ENCODE measurements around the gene APOBEC3F.
"Not testable (repeated sequence)": the region's sequence is repeated elsewhere in the genome, so short reads cannot be mapped to it uniquely, and the experiment has no call there.

Gene APOBEC3F

GRCh38 chr22:39028281-39028680, 12.4 kb upstream of the APOBEC3F start:
- Histone ChIP-seq H3K9me3 (ENCODE audit: control insufficient read depth, low read length) (no peaks in the 10 kb centered on the region), H3K4me1 (ENCODE audit: control insufficient read depth, insufficient read depth, low read length, poor library complexity, severe bottlenecking) (no peaks in the 10 kb centered on the region), H3K36me3 (ENCODE audit: control insufficient read depth, insufficient read depth, low read length) (no peaks in the 10 kb centered on the region), H3K27ac (ENCODE audit: low read depth, low read length, severe bottlenecking) (no peak overlapping the region), H3K4me3 (ENCODE audit: extremely low read depth, insufficient read depth, low read length, poor library complexity, severe bottlenecking) (no peak overlapping the region)
- 93 to 94% methylated on average over 8 to 9 of the region's 11 CpGs for WGBS, 2 experiments (ENCODE audit: insufficient coverage in 2 of 2)

- WGBS, 2 experiments (ENCODE audit: insufficient coverage in 2 of 2) = 92 to 94% methylated on average over 10 to 11 of the region's 13 CpGs
These were observed 11.4 kb upstream of the APOBEC3F start for GRCh38 chr22:39029227-39029626.

GRCh38 chr22:39030705-39031104, 10.0 kb upstream of the APOBEC3F start:
- H3K36me3 ChIP-seq (ENCODE audit: control insufficient read depth, insufficient read depth, low read length) = no peaks in the 10 kb centered on the region

More at GRCh38 chr22:39029227-39029626, 11.4 kb upstream of the APOBEC3F start:
- Histone ChIP-seq H3K9me3 (ENCODE audit: control insufficient read depth, low read length) (no peaks in the 10 kb centered on the region), H3K4me1 (ENCODE audit: control insufficient read depth, insufficient read depth, low read length, poor library complexity, severe bottlenecking) (no peaks in the 10 kb centered on the region), H3K27ac (ENCODE audit: low read depth, low read length, severe bottlenecking) (no peak overlapping the region), H3K4me3 (ENCODE audit: extremely low read depth, insufficient read depth, low read length, poor library complexity, severe bottlenecking) (no peak overlapping the region), H3K36me3 (ENCODE audit: control insufficient read depth, insufficient read depth, low read length) (no peaks in the 10 kb centered on the region)

GRCh38 chr22:39031434-39032295, 9.0 kb upstream of the APOBEC3F start:
- H3K36me3 ChIP-seq (ENCODE audit: control insufficient read depth, insufficient read depth, low read length); H3K27ac ChIP-seq (ENCODE audit: low read depth, low read length, severe bottlenecking); H3K4me3 ChIP-seq (ENCODE audit: extremely low read depth, insufficient read depth, low read length, poor library complexity, severe bottlenecking); H3K4me1 ChIP-seq (ENCODE audit: control insufficient read depth, insufficient read depth, low read length, poor library complexity, severe bottlenecking); H3K9me3 ChIP-seq (ENCODE audit: control insufficient read depth, low read length): not testable (repeated sequence)
- WGBS, 2 experiments (ENCODE audit: insufficient coverage in 2 of 2) = 52 to 61% methylated on average over 7 to 10 of the region's 18 CpGs

More at GRCh38 chr22:39030705-39031104, 10.0 kb upstream of the APOBEC3F start:
- Histone ChIP-seq H3K9me3 (ENCODE audit: control insufficient read depth, low read length) (no peaks in the 10 kb centered on the region), H3K4me1 (ENCODE audit: control insufficient read depth, insufficient read depth, low read length, poor library complexity, severe bottlenecking) (no peaks in the 10 kb centered on the region), H3K27ac (ENCODE audit: low read depth, low read length, severe bottlenecking) (no peak overlapping the region), H3K4me3 (ENCODE audit: extremely low read depth, insufficient read depth, low read length, poor library complexity, severe bottlenecking) (no peak overlapping the region)
- WGBS, 2 experiments (ENCODE audit: insufficient coverage in 2 of 2) = 89 to 94% methylated on average over 13 to 14 of the region's 14 CpGs

- 18 to 38% methylated on average over 1 of the region's 2 CpGs for WGBS, 2 experiments (ENCODE audit: insufficient coverage in 2 of 2)
- not testable (repeated sequence) for H3K9me3 ChIP-seq (ENCODE audit: control insufficient read depth, low read length); H3K27ac ChIP-seq (ENCODE audit: low read depth, low read length, severe bottlenecking); H3K4me1 ChIP-seq (ENCODE audit: control insufficient read depth, insufficient read depth, low read length, poor library complexity, severe bottlenecking); H3K36me3 ChIP-seq (ENCODE audit: control insufficient read depth, insufficient read depth, low read length); H3K4me3 ChIP-seq (ENCODE audit: extremely low read depth, insufficient read depth, low read length, poor library complexity, severe bottlenecking)
These were observed 3.6 kb upstream of the APOBEC3F start for GRCh38 chr22:39037071-39037470.

GRCh38 chr22:39039306-39040126, 1.1 kb upstream of the APOBEC3F start:
- Histone ChIP-seq H3K9me3 (ENCODE audit: control insufficient read depth, low read length) (no peaks in the 10 kb centered on the region), H3K4me3 (ENCODE audit: extremely low read depth, insufficient read depth, low read length, poor library complexity, severe bottlenecking) (peak overlapping the region; percentile 16), H3K36me3 (ENCODE audit: control insufficient read depth, insufficient read depth, low read length) (no peaks in the 10 kb centered on the region), H3K4me1 (ENCODE audit: control insufficient read depth, insufficient read depth, low read length, poor library complexity, severe bottlenecking) (peaks cover 3% of the 10 kb centered on the region), H3K27ac (ENCODE audit: low read depth, low read length, severe bottlenecking) (peak overlapping the region; percentile 10)
- WGBS, 2 experiments (ENCODE audit: insufficient coverage in 2 of 2) = 86 to 88% methylated on average over 14 to 15 of the region's 19 CpGs

GRCh38 chr22:39040155-39040537, 518 bp upstream of the APOBEC3F start:
- 27 to 76% methylated on average over 2 to 3 of the region's 14 CpGs for WGBS, 2 experiments (ENCODE audit: insufficient coverage in 2 of 2)
- H3K27ac ChIP-seq (ENCODE audit: low read depth, low read length, severe bottlenecking) = peak overlapping the region; percentile 10
- not testable (repeated sequence) for H3K36me3 ChIP-seq (ENCODE audit: control insufficient read depth, insufficient read depth, low read length); H3K4me1 ChIP-seq (ENCODE audit: control insufficient read depth, insufficient read depth, low read length, poor library complexity, severe bottlenecking); H3K9me3 ChIP-seq (ENCODE audit: control insufficient read depth, low read length)
- peak overlapping the region; percentile 16 for H3K4me3 ChIP-seq (ENCODE audit: extremely low read depth, insufficient read depth, low read length, poor library complexity, severe bottlenecking)

- Histone ChIP-seq H3K36me3 (ENCODE audit: control insufficient read depth, insufficient read depth, low read length) (no peaks in the 10 kb centered on the region), H3K9me3 (ENCODE audit: control insufficient read depth, low read length) (no peaks in the 10 kb centered on the region), H3K4me1 (ENCODE audit: control insufficient read depth, insufficient read depth, low read length, poor library complexity, severe bottlenecking) (peaks cover 3% of the 10 kb centered on the region), H3K27ac (ENCODE audit: low read depth, low read length, severe bottlenecking) (no peak overlapping the region), H3K4me3 (ENCODE audit: extremely low read depth, insufficient read depth, low read length, poor library complexity, severe bottlenecking) (no peak overlapping the region)
- WGBS, 2 experiments (ENCODE audit: insufficient coverage in 2 of 2) = 93 to 100% methylated on average over 3 to 5 of the region's 7 CpGs
These were observed 1.2 kb downstream of the APOBEC3F start for GRCh38 chr22:39041908-39042307.

GRCh38 chr22:39043063-39043462, 2.4 kb downstream of the APOBEC3F start:
- not testable (repeated sequence) for H3K9me3 ChIP-seq (ENCODE audit: control insufficient read depth, low read length); H3K27ac ChIP-seq (ENCODE audit: low read depth, low read length, severe bottlenecking); H3K36me3 ChIP-seq (ENCODE audit: control insufficient read depth, insufficient read depth, low read length); H3K4me1 ChIP-seq (ENCODE audit: control insufficient read depth, insufficient read depth, low read length, poor library complexity, severe bottlenecking); H3K4me3 ChIP-seq (ENCODE audit: extremely low read depth, insufficient read depth, low read length, poor library complexity, severe bottlenecking)
- WGBS, 2 experiments (ENCODE audit: insufficient coverage in 2 of 2) = 100% methylated on average over 3 to 5 of the region's 18 CpGs

GRCh38 chr22:39045136-39045535, 4.5 kb downstream of the APOBEC3F start:
- 86 to 88% methylated on average over 8 to 14 of the region's 14 CpGs for WGBS, 2 experiments (ENCODE audit: insufficient coverage in 2 of 2)
- not testable (repeated sequence) for H3K4me1 ChIP-seq (ENCODE audit: control insufficient read depth, insufficient read depth, low read length, poor library complexity, severe bottlenecking); H3K27ac ChIP-seq (ENCODE audit: low read depth, low read length, severe bottlenecking); H3K4me3 ChIP-seq (ENCODE audit: extremely low read depth, insufficient read depth, low read length, poor library complexity, severe bottlenecking); H3K36me3 ChIP-seq (ENCODE audit: control insufficient read depth, insufficient read depth, low read length); H3K9me3 ChIP-seq (ENCODE audit: control insufficient read depth, low read length)

- H3K9me3 ChIP-seq (ENCODE audit: control insufficient read depth, low read length); H3K4me3 ChIP-seq (ENCODE audit: extremely low read depth, insufficient read depth, low read length, poor library complexity, severe bottlenecking); H3K27ac ChIP-seq (ENCODE audit: low read depth, low read length, severe bottlenecking); H3K36me3 ChIP-seq (ENCODE audit: control insufficient read depth, insufficient read depth, low read length); H3K4me1 ChIP-seq (ENCODE audit: control insufficient read depth, insufficient read depth, low read length, poor library complexity, severe bottlenecking): not testable (repeated sequence)
- 94 to 96% methylated on average over 5 to 7 of the region's 7 CpGs for WGBS, 2 experiments (ENCODE audit: insufficient coverage in 2 of 2)
These were observed 8.8 kb downstream of the APOBEC3F start for GRCh38 chr22:39049486-39049885.

Measured in mesodermal cell (in vitro differentiated cells).